ENCODE measurements around the gene HCK. TPM values are rescaled to one million over a fixed set of nuclear protein-coding genes. Genes with fewer than 3 reads are reported as not detected.

HCK gene
- total RNA-seq, 1 experiment from 2014 or later, result not detected

DNA sequence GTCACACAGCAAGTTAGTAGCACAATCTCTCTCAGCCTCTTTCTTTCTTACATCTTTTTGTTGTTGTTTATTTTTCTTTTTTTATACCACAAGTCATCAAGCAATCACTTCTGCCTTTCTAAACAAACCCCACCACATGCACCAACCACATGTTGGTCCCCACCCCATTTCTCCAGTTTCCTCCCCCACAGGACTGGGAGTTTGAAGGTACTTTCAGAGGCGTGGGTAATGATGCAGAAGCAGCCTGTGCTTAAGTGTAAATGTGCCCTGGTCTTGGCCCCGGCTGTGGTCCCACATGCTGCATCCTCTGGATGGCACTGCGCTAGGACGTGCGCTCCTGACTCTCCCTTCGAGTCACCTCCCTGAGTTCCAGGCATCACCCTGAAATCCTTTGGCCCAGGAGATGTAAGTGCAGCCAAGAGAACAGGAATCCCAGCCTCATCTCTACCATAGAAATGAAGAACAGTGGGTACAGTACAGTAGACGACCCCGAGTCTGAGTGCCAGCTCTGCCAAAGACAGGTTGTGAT lies 5.7 kb downstream of the HCK start:
- DNase-seq (ENCODE audit: low read depth), result no peak

DNA sequence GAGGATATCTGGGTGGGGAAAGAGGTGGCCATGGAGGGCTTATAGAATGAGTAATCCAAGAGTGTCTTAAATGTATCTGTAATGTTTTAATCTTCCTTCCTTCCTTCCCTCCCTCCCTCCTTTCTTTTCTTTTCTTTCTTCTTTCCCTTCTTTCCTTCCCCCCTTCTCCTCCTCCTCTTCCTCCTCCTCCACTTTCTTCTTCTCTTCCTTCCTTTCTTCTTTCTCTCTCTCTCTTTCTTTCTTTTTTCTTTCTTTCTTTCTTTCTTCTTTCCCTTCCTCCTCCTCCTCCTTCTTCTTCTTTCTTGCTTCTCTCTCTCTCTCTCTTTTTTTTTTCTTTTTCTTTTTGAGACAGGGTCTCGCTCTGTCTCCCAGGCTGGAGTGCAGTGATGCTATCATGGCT lies 7.1 kb downstream of the HCK start:
- DNase-seq (ENCODE audit: low read depth), result no peak

DNA sequence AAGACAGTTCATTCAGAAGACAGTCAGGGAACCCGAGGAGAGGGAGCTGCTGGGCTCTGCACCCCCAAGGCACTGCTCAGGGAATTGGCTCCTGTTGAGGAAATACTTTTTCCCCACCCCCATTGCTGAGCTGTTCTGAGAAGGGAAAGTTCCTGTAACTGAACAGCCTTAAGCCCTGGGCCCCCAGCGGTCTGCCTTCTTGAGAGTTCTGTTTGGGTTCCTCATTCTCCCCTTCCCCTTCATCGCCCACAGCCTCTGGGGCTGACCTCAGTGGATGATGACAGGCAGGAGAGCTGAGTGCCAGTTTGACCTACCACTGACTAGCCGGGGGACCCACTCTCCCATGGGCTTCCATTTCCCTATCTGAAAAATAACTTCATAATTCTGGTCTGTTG lies 10.7 kb downstream of the HCK start:
- DNase-seq (ENCODE audit: low read depth), result no peak

DNA sequence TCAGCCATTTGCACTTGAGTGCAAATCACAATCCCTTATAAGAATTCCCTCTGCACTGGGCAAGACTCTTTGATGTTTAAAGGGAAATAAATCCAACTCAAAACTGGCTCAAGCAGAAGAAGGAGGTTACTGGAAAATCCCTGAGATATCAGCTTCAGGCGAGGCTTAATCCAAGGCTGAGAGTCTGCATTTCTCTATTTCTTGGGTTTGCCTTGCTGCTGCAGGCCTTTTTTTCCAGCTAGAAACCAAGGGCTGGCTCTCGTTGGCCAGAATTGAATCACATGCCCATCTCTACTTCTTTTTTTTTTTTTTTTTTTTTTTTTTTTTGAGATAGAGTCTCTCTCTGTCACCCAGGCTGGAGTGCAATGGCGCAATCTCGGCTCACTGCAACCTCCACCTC lies 11.7 kb downstream of the HCK start:
- DNase-seq (ENCODE audit: low read depth), result no peak

DNA sequence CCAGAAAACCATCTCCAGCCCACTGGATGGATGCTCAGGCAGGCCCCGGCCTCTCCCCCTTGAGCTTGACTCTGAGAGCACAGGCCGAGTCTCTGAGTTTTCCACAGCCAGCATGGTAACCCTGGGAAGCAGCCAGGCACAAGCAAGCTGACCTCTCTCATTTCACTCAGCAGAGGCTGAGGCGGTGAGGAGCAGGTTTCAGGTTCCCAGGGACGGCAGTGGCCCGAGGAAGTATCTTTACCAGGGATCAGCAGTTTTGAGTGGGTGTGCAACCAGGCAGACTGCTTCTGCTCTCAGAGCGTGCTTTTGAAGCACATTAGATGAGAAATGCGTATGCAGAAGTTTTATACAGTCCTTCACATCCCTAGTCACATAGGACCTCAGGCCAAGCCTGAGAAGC lies 12.6 kb downstream of the HCK start:
- DNase-seq (ENCODE audit: low read depth), result no peak

DNA sequence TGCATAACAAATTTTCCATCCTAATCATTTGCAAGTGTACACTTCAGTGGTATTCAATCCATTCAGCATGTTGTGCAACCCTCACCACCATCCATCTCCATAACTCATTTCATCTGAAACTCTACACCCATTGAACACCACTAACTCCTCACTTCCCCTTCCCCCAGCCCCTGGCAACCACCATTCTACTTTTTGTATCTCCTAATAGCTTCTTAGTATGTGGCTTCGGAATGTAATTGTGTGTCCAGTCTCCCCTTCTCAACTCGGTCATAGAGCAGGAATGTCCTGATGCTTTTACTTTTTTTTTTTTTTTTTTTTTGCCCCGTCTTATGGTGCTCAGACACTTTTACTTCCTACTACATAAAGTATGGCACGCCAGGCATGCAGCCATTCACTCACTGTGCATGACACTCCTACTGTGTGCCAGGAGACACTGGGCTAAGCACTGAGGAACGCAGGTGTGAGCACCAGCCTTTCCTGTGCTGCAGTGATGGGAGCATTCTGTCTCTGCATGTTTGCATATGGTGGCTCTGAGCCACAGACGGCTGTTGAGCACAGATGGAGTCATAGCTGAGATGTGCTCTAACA lies 15.3 kb downstream of the HCK start:
- DNase-seq (ENCODE audit: low read depth), result peak; percentile 78

GRCh38 chr20:32068174-32068573 lies 16.1 kb downstream of the HCK start:
- DNase-seq (ENCODE audit: low read depth), result no peak

DNA sequence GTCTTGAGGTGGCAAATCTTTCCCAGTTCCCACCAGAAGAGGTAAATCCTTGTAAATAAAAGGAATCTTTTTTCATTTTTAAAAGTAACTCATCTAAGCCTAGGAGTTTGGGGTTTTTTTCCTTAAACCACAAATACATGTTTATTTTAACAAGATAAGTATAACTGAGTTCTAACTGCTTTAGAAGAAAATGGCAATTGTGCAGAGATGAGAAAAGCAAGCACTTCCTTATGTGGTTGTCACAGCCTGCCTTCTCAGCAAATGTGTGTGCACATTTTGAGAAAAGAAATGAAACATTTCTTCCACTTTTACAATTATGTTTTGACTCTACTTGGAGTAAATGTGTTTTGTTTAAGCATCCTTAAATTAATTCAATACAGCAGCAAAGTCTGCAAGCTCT lies 17.7 kb downstream of the HCK start:
- DNase-seq (ENCODE audit: low read depth), result no peak

- DNase-seq (ENCODE audit: low read depth), result no peak
Observed at GRCh38 chr20:32070282-32070681, 18.2 kb downstream of the HCK start.

DNA sequence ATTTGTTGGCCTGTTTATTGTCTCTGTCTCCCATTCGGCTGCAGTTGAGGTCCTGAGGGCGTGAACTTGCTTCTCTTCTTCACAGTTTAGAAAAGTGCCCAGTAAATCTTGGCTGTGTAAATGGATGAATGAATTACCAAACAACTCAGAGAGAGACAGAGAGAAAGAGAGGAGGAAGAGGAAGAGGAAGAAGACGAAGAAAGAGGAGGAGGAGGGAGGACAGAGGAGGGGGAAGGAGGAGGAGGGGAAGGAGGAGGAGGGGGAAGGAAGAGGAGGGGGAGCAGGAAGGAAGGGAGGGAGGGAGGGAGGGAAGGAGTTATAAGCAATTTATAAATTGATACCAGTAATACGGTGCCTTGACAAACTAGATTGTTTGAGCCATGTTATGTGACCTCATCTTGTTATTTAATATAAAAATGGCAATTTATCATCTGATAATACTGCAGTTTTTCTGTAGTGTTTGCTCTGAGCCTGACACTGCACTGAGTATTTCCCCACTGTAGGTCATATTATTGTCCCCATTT lies 18.7 kb downstream of the HCK start:
- no peak for DNase-seq (ENCODE audit: low read depth)

- no peak for DNase-seq (ENCODE audit: low read depth)
Observed at GRCh38 chr20:32071395-32072167, 19.5 kb downstream of the HCK start.

- DNase-seq (ENCODE audit: low read depth), result peak; percentile 21
Observed at GRCh38 chr20:32072168-32072750, 20.2 kb downstream of the HCK start.

- no peak for DNase-seq (ENCODE audit: low read depth)
Observed at GRCh38 chr20:32075534-32075933, 23.5 kb downstream of the HCK start.

GRCh38 chr20:32077190-32077589 lies 25.1 kb downstream of the HCK start:
- DNase-seq (ENCODE audit: low read depth), result no peak

- no peak for DNase-seq (ENCODE audit: low read depth)
Observed at GRCh38 chr20:32078322-32078721, 26.3 kb downstream of the HCK start.

DNA sequence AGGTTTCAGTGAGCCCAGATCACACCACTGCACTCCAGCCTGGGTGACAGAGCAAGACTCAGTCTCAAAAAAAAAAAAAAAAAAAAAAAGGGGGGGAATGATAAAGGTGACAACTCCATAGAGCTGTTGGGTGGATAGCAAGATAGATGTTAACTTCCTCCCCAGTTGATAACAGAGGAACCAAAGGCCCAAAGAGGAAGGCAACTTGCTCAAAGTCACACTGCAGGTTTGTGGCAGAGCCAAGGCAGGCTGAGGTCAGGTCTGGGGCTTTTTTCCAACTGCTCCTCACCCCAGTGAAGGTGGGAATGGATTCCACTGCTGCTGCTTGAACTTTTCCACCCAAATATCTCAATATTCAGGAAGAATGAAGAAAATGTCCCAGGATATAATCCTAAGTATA lies 26.7 kb downstream of the HCK start:
- DNase-seq (ENCODE audit: low read depth), result no peak

DNA sequence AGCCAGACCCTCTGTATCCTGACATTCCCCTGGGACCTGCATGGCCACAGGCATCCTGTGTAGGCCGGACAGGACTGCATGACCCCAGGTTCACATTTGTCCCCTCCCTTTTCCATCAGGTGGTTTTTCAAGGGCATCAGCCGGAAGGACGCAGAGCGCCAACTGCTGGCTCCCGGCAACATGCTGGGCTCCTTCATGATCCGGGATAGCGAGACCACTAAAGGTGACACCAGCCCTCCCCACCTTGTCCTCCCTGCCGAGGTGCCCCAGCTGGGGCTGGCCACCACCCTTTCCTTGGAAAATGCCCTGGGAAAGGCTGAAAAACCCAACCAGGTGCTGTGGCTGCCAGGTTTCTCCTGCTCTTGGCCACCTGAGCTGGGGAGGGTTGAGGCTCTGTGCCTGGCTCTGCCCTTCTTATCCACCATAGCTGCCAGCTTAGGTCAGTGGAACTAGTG lies 27.6 kb downstream of the HCK start:
- no peak for DNase-seq (ENCODE audit: low read depth)

DNA sequence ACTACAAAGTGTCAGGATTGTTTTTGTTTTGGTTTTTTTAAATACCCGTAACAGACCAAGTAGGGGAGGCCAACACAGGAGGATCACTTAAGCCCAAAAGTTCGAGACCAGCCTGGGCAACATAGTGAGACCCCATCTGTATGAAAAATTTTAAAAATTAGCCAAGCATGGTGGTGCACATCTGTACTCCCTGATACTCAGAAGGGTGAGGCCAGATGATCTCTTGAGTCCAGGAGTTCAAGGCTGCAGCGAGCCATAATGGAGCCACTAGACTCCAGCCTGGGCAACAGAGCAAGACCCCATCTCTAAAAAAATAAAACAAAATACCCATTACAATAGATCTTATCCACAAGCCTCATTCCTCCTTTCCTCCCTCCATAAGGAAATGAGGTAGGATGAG lies 28.7 kb downstream of the HCK start:
- no peak for DNase-seq (ENCODE audit: low read depth)

DNA sequence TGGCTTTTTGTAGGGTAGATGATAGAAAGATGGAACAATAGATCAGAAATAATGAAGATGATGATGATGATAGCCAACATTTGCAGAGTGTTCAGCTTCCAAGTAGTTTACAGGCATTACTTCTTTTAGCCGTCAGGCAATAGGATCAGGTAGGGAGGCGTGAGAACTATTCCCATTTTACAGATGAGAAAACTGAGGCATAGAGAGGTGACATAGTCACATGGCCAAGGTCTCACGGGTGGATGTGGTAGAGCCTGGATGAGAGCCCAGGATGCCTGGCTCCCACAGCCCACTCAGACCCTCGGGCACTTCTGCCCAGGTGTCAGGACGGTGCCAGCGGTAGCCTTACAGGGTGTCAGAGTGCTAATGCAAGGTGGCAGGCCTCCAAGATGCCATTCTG lies 31.4 kb downstream of the HCK start:
- DNase-seq (ENCODE audit: low read depth), result no peak

DNA sequence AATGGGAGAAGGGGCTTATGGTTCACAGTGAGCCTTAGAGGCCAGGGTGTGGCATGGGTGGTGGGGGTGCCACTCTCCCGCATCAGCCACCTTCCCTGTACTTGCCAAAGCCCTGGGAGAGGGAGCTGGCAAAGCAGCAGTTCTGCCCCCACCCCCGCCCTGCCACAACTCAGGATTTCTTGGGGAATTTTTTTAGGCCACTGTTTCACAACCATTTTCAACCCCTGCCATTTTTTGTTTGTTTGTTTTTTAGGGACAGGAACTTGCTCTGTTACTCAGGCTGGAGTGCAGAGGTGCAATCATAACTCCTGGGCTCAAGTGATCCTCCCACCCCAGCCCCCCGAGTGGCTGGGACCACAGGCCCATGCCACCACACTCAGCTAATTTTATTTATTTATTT lies 35.0 kb downstream of the HCK start:
- DNase-seq (ENCODE audit: low read depth), result no peak

GRCh38 chr20:32088759-32089158 lies 36.7 kb downstream of the HCK start:
- DNase-seq (ENCODE audit: low read depth), result no peak

- no peak for DNase-seq (ENCODE audit: low read depth)
Observed at GRCh38 chr20:32089637-32090362, 37.8 kb downstream of the HCK start.

Data from HT1080 (cell line).